Suprapubic skin (tissue), 4 donors: ENCODE measurements around the gene COL12A1. TPM values are rescaled to one million over a fixed set of nuclear protein-coding genes. Genes with fewer than 3 reads are reported as not detected.

Source experiments
- DNase-seq, 2 donors: peaks; one replicate each; pipeline ENCODE4 v3.0.0-alpha.2; 2019; ENCODE audit warnings: low spot score in 2 of 2
- H3K27ac ChIP-seq: fragments of 200-600 bp; sonication (generic); one replicate; pipeline ENCODE4 v1.5.1; 2019
- H3K27me3 ChIP-seq: fragments of 200-600 bp; sonication (generic); one replicate; pipeline ENCODE4 v1.5.1; 2019
- H3K36me3 ChIP-seq: fragments of 200-600 bp; sonication (generic); one replicate; pipeline ENCODE4 v1.5.1; 2019
- H3K4me1 ChIP-seq: fragments of 200-600 bp; sonication (generic); one replicate; pipeline ENCODE4 v1.5.1; 2019
- H3K4me3 ChIP-seq: fragments of 200-600 bp; sonication (generic); one replicate; pipeline ENCODE4 v1.5.1; 2019; ENCODE audit warnings: mild to moderate bottlenecking
- H3K9me3 ChIP-seq: fragments of 200-600 bp; sonication (generic); one replicate; pipeline ENCODE4 v1.5.1; 2019
- EP300 ChIP-seq: sonication (generic); formaldehyde crosslinking; IDR thresholded peaks from one replicate; pipeline ENCODE4 v1.6.1; 2017; ENCODE audit warnings: antibody characterized with exemption
- POLR2A ChIP-seq, 2 donors: fragments of 450-650 bp; IDR thresholded peaks; one replicate each; pipeline ENCODE4 v1.6.1; 2017; ENCODE audit warnings: antibody characterized with exemption in 2 of 2, mild to moderate bottlenecking in 2 of 2, moderate library complexity in 2 of 2
- POLR2AphosphoS5 ChIP-seq, 3 donors: sonication (generic); formaldehyde crosslinking; IDR thresholded peaks; one replicate each; pipeline ENCODE4 v1.6.1; 2017; ENCODE audit warnings: antibody characterized with exemption in 3 of 3
- WGBS: methylation state at CpG from one replicate; pipeline ENCODE4 v1.1.5; 2018; 5-methylcytosine and 5-hydroxymethylcytosine counted together
- total RNA-seq, 4 donors: library from RNA; depleted of rRNA; stranded (reverse); fragments of >200 nt; gene quantifications; one replicate each; pipeline ENCODE4 v1.1.0, GENCODE V29; 2016
- TF ChIP-seq, protein P1 (sequence below), 2 donors: fragments of 200-600 bp in 1 of 2; fragments of 450-650 bp in 1 of 2; sonication (generic) in 1 of 2; IDR thresholded peaks; one replicate each; pipeline ENCODE4 v1.5.1; 2016 to 2019; ENCODE audit warnings: antibody characterized with exemption in 2 of 2, mild to moderate bottlenecking in 1 of 2, moderate library complexity in 1 of 2

The COL12A1 gene
- total RNA-seq, 4 donors from 2014 or later, result 41.2 to 47.2 (median 44.1) TPM

DNA sequence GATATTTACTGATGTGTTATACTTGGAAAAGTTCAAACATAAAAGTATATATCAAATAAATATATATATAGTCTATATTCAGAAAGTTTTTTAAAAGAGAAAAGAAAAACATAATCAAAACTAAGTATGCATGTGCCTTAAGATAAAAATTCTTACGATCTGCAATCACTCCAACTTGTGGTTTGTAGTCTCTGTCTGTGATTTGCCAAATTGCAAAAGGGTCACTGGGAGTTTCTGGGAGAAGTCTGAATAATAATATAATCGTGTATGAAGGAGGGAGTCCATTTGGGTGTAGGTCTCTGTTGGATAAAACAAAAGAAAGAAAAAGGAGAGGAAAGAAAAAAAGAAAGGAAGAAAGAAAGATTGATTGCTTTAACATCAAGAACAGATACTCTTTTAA is 92.4 kb downstream of the COL12A1 start:
- Histone ChIP-seq H3K36me3 (peaks cover 9% of the 10 kb centered on the region), H3K4me3 (no peak overlapping the region), H3K27me3 (no peaks in the 10 kb centered on the region), H3K9me3 (no peaks in the 10 kb centered on the region), H3K27ac (no peak overlapping the region), H3K4me1 (no peaks in the 10 kb centered on the region)
- WGBS, result 54% methylated on average over 2 of the region's 2 CpGs
- DNase-seq, result no peak
- TF ChIP-seq EP300, result no peak

DNA sequence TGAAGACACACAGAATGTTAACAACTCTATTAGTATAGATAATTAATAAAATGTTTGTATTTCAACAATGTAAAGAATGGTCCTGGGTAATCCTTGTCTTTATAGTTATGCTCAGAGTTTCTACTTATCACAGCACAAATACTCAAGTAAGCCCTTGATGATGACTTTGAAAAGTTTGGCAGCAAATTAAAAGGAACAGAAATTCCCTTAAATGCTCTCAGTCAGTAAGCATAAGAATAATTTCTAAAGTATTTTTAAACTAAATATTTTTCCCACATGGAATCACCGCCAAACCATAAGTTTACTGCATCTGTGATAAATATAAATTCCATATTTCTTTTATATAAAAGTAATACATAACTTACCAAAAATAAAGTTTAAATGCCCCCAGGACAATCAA is 96.1 kb downstream of the COL12A1 start:
- Histone ChIP-seq H3K4me3 (no peak overlapping the region), H3K9me3 (no peaks in the 10 kb centered on the region), H3K36me3 (no peaks in the 10 kb centered on the region), H3K4me1 (no peaks in the 10 kb centered on the region), H3K27me3 (no peaks in the 10 kb centered on the region), H3K27ac (no peak overlapping the region)
- 86% methylated on average over 1 of the region's 1 CpG for WGBS
- DNase-seq, result no peak
- TF ChIP-seq POLR2A (IDR thresholded peaks at IDR 0.05) (no peak), EP300 (no peak), POLR2AphosphoS5 (IDR thresholded peaks at IDR 0.05) (no peak)
- TF ChIP-seq, protein P1, sequence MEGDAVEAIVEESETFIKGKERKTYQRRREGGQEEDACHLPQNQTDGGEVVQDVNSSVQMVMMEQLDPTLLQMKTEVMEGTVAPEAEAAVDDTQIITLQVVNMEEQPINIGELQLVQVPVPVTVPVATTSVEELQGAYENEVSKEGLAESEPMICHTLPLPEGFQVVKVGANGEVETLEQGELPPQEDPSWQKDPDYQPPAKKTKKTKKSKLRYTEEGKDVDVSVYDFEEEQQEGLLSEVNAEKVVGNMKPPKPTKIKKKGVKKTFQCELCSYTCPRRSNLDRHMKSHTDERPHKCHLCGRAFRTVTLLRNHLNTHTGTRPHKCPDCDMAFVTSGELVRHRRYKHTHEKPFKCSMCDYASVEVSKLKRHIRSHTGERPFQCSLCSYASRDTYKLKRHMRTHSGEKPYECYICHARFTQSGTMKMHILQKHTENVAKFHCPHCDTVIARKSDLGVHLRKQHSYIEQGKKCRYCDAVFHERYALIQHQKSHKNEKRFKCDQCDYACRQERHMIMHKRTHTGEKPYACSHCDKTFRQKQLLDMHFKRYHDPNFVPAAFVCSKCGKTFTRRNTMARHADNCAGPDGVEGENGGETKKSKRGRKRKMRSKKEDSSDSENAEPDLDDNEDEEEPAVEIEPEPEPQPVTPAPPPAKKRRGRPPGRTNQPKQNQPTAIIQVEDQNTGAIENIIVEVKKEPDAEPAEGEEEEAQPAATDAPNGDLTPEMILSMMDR (IDR thresholded peaks at IDR 0.05), result no peak

DNA sequence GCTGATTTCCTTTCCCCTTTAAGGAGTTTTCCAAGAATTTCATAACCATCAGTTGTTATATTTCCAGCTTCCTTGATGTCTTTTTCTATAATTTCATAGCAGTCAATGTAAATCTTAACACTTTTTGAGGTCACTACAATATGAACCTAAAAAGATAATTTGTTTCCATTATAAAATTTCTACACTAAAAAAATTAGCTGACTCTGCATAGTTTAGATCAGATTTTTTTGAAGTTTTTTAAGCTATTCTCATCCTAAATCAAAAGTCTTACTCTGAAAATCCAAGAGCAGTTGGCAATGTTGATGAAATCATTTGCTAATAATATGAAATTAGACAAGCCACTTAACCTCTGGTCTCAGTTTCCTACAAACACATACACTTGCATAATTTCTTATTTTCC is 96.8 kb downstream of the COL12A1 start:
- Histone ChIP-seq H3K4me3 (no peak overlapping the region), H3K36me3 (no peaks in the 10 kb centered on the region), H3K4me1 (no peaks in the 10 kb centered on the region), H3K27ac (no peak overlapping the region), H3K27me3 (no peaks in the 10 kb centered on the region), H3K9me3 (no peaks in the 10 kb centered on the region)
- TF ChIP-seq POLR2AphosphoS5 (IDR thresholded peaks at IDR 0.05) (no peak), EP300 (no peak), POLR2A (IDR thresholded peaks at IDR 0.05) (no peak)
- TF ChIP-seq, protein P1 (IDR thresholded peaks at IDR 0.05), result no peak
- no peak for DNase-seq

DNA sequence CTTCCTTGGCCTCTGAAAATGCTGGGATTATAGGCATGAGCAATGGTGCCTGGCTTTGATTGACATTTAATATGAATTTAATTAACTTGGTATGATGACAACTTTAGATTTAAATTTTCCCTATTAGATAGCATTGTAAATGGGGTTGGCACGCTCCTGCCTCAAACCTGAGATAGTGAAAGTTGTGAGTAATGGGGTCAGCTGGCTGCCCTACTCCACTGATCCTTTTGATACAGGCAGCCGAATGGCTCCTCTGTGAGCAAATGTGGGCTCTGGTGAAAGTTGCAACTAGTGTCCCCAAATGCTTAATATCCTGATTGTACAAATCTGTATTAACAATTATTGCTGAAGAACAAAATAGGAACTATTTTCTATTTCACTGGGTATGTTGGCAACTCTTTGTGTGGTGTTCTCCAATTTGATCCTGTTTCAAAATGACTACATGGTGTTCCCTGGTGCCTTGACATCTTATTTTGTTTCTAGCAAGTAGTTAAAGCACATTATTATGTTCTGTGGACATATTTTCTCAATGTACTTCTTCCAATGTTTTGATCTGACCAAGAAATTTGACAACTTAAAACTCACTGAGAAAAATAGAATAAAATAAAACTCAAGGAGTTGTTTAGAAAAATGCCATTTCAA is 97.4 kb downstream of the COL12A1 start:
- TF ChIP-seq POLR2AphosphoS5 (IDR thresholded peaks at IDR 0.05) (no peak), EP300 (no peak), POLR2A (IDR thresholded peaks at IDR 0.05) (no peak)
- TF ChIP-seq, protein P1 (IDR thresholded peaks at IDR 0.05), result no peak
- H3K36me3 ChIP-seq, result peaks cover 1% of the 10 kb centered on the region
- DNase-seq, result no peak
- 88% methylated on average over 2 of the region's 2 CpGs for WGBS
- H3K4me1 ChIP-seq, result no peaks in the 10 kb centered on the region
- H3K27ac ChIP-seq, result no peak overlapping the region
- no peaks in the 10 kb centered on the region for H3K27me3 ChIP-seq
- no peaks in the 10 kb centered on the region for H3K9me3 ChIP-seq
- H3K4me3 ChIP-seq, result no peak overlapping the region

DNA sequence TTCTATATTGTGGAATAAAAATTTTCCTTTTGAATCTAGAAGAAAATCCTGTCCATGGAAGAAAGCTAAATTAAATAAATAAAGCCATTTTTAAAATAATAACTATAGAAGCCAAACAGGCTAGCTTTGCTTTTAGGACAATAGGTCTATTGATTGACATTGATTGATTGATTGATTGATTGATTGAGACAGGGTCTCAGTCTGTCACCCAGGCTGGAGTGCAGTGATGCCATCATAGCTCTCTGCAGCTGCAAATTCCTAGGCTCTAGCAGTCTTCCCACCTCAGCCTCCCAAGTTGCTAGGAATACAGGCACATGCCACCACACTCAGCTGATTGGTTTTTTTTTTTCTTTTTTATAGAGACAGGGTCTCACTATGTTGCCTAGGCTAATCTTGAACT is 97.9 kb downstream of the COL12A1 start:
- Histone ChIP-seq H3K27me3 (no peaks in the 10 kb centered on the region), H3K9me3 (no peaks in the 10 kb centered on the region), H3K36me3 (peaks cover 5% of the 10 kb centered on the region), H3K4me3 (no peak overlapping the region), H3K4me1 (no peaks in the 10 kb centered on the region), H3K27ac (no peak overlapping the region)
- TF ChIP-seq EP300, result no peak
- TF ChIP-seq POLR2A (IDR thresholded peaks at IDR 0.05), result no peak
- DNase-seq, result no peak

DNA sequence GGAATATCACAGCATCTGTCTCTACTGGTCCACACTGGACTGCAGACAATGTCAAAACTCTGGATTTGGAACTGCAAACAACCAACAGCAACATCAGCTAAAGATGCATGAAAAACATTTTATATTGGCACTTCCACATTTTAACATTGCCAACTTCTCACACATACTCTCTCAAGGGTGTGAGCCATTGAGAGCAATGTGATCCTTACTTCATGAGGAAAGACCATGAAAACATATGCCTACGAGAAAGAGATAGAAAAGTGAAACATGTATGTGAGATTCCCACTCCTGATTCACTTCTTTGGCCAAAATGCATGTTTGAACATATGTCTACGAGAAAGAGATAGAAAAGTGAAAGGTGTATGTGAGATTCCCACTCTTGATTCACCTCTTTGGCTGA is 99.4 kb downstream of the COL12A1 start:
- TF ChIP-seq POLR2AphosphoS5 (IDR thresholded peaks at IDR 0.05), result no peak
- no peak for TF ChIP-seq POLR2A (IDR thresholded peaks at IDR 0.05)
- TF ChIP-seq, protein P1 (IDR thresholded peaks at IDR 0.05), result no peak
- no peak for TF ChIP-seq EP300
- 87% methylated on average over 2 of the region's 2 CpGs for WGBS
- H3K27me3 ChIP-seq, result no peaks in the 10 kb centered on the region
- no peaks in the 10 kb centered on the region for H3K4me1 ChIP-seq
- H3K27ac ChIP-seq, result no peak overlapping the region
- peaks cover 12% of the 10 kb centered on the region for H3K36me3 ChIP-seq
- DNase-seq, result no peak
- H3K4me3 ChIP-seq, result no peak overlapping the region
- H3K9me3 ChIP-seq, result no peaks in the 10 kb centered on the region
